AG04449 (cell line): ENCODE measurements around the gene CDC34.
A peak's percentile ranks its signal among the peaks of the same experiment; 100 is the strongest.
"Not testable (repeated sequence)": the region's sequence is repeated elsewhere in the genome, so short reads cannot be mapped to it uniquely, and the experiment has no call there.

Source experiments
- CTCF ChIA-PET: fragments of 350-600 bp; formaldehyde crosslinking; extraction: SDS; loops from one replicate; lab custom pipeline; 2021; ENCODE audit warnings: antibody characterized with exemption; lab: Yijun Ruan, JAX
- POLR2A ChIA-PET: fragments of 400-600, 350-600 bp; formaldehyde crosslinking; extraction: SDS; loops from one replicate; lab custom pipeline; 2020; ENCODE audit warnings: antibody characterized with exemption, inconsistent platforms; lab: Yijun Ruan, JAX
- DNase-seq: peaks from one replicate; pipeline ENCODE4 v3.0.0-alpha.2; 2010; ENCODE audit warnings: low read depth, low spot score
- H3K4me3 ChIP-seq: 2 replicates; pipeline ENCODE4 v1.5.1; 2011; ENCODE audit warnings: low read depth, mild to moderate bottlenecking, control low read depth, low read length
- TF ChIP-seq, protein P1 (sequence below): IDR thresholded peaks from one replicate; pipeline ENCODE4 v1.5.1; 2011; ENCODE audit warnings: mild to moderate bottlenecking, moderate library complexity, low read length, control low read depth, inconsistent platforms; ENCODE audit not compliant: insufficient read depth; ENCODE audit errors: missing control alignments

The CDC34 gene

DNA sequence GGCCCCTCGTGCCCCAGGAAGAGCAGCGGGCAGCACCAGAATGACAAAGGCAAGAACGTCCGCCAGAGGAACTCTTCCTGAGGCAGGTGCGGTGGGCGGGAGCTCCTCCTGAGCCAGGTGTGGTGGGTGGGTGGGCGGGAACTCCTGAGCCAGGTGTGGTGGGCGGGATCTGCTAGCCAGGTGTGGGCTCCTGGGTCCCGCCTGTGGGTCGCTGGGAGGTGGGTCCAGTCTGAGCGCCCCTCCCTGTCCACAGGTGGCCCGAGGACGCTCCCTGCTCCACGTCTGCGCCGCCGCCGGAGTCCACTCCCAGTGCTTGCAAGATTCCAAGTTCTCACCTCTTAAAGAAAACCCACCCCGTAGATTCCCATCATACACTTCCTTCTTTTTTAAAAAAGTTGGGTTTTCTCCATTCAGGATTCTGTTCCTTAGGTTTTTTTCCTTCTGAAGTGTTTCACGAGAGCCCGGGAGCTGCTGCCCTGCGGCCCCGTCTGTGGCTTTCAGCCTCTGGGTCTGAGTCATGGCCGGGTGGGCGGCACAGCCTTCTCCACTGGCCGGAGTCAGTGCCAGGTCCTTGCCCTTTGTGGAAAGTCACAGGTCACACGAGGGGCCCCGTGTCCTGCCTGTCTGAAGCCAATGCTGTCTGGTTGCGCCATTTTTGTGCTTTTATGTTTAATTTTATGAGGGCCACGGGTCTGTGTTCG, 51.1 kb downstream of the CDC34 start:
- no peak overlapping the region for H3K4me3 ChIP-seq
- ChIA-PET CTCF (interaction anchor here (5.0 kb wide), 1 partner anchor 6 kb away, joined by 66 read pairs; no protein-coding TSS in a partner anchor), POLR2A (no interaction called here)
- no peak for DNase-seq
- TF ChIP-seq, protein P1, sequence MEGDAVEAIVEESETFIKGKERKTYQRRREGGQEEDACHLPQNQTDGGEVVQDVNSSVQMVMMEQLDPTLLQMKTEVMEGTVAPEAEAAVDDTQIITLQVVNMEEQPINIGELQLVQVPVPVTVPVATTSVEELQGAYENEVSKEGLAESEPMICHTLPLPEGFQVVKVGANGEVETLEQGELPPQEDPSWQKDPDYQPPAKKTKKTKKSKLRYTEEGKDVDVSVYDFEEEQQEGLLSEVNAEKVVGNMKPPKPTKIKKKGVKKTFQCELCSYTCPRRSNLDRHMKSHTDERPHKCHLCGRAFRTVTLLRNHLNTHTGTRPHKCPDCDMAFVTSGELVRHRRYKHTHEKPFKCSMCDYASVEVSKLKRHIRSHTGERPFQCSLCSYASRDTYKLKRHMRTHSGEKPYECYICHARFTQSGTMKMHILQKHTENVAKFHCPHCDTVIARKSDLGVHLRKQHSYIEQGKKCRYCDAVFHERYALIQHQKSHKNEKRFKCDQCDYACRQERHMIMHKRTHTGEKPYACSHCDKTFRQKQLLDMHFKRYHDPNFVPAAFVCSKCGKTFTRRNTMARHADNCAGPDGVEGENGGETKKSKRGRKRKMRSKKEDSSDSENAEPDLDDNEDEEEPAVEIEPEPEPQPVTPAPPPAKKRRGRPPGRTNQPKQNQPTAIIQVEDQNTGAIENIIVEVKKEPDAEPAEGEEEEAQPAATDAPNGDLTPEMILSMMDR: no peak

DNA sequence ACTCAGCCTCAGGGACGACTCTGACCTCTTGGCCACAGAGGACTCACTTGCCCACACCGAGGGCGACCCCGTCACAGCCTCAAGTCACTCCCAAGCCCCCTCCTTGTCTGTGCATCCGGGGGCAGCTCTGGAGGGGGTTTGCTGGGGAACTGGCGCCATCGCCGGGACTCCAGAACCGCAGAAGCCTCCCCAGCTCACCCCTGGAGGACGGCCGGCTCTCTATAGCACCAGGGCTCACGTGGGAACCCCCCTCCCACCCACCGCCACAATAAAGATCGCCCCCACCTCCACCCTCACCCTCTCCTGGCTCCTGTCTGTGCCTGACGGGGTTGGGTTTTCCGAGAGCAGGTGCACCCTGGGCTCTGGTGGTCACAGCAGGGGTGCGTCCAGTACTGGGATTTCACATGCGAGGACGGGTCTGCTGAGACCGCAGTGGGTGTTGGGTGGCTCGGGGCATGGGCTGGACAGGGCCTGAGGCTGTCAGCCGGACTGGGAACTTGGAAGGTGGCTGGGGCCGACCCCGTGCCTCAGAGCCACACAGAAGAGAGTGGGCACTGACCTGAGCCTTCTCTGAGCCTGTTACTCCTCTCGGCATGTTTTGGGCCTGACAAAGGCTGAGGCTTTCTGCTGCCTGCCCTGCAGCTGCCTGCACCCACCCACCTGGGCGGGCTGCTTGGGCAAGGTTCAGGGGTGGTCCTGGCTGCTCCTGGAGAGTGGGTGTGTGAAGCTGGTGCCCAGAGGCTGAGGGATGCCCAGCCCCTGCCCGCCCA, 51.8 kb downstream of the CDC34 start:
- ChIA-PET POLR2A (interaction anchor here (1.5 kb wide), 1 partner anchor 11 kb away, joined by 4 read pairs; no protein-coding TSS in a partner anchor), CTCF (interaction anchor here (0.9 to 5.0 kb wide), 7 partner anchors 7 to 154 kb away, joined by 3 to 66 read pairs (median 7); no protein-coding TSS in a partner anchor)
- TF ChIP-seq, protein P1: no peak
- no peak overlapping the region for H3K4me3 ChIP-seq
- DNase-seq: no peak

DNA sequence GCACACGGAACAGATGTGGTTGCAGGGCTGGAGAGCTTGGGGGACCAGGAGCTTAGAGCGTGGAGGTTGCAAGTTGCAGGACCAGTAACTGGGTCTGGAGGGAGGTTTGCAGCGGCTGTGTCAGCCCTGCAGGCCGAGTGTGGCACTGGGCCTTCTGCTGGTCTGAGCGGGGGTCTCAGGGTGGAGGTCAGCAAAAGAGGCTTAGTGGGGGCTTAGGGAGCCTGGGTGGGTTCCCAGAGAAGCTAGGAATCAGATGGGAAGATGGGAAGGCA, 52.3 kb downstream of the CDC34 start:
- DNase-seq: no peak
- ChIA-PET CTCF (interaction anchor here (0.6 to 5.0 kb wide), 17 partner anchors 8 to 153 kb away, joined by 3 to 66 read pairs (median 4); partner anchors contain the start of gene POLRMT), POLR2A (interaction anchor here (1.5 kb wide), 1 partner anchor 11 kb away, joined by 4 read pairs; no protein-coding TSS in a partner anchor)
- TF ChIP-seq, protein P1: no peak
- no peak overlapping the region for H3K4me3 ChIP-seq

- DNase-seq: no peak
- no peak overlapping the region for H3K4me3 ChIP-seq
- ChIA-PET CTCF (interaction anchor here (0.6 to 5.0 kb wide), 20 partner anchors 8 to 153 kb away, joined by 3 to 66 read pairs (median 3); partner anchors contain the start of gene POLRMT), POLR2A (interaction anchor here (1.5 kb wide), 1 partner anchor 12 kb away, joined by 4 read pairs; no protein-coding TSS in a partner anchor)
- TF ChIP-seq, protein P1: peak; percentile 98
These were observed 52.9 kb downstream of the CDC34 start for GRCh38 chr19:584240-585001.

DNA sequence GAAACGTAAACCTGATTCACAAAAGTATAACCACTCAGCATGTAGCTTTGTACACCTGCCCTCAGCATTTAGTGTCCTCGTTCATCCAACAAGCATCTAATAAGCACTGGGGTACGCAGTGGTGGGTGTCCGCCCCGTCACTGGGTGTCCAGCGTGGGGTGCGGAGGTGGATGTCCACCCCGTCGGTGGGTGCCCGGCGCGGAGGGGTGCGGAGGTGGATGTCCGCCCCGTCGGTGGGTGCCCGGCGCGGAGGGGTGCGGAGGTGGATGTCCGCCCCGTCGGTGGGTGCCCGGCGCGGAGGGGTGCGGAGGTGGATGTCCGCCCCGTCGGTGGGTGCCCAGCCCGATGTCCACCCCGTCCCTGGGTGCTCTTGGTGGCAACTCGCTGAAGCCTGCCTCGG, 53.6 kb downstream of the CDC34 start:
- H3K4me3 ChIP-seq, DNase-seq, POLR2A ChIA-PET: not testable (repeated sequence)
- CTCF ChIA-PET: interaction anchor here (0.6 to 5.0 kb wide), 17 partner anchors 9 to 152 kb away, joined by 3 to 66 read pairs (median 4); partner anchors contain the start of genes POLRMT and TPGS1

GRCh38 chr19:585551-586110, 54.1 kb downstream of the CDC34 start:
- DNase-seq: no peak
- CTCF ChIA-PET: interaction anchor here (0.9 to 5.0 kb wide), 11 partner anchors 9 to 151 kb away, joined by 3 to 66 read pairs (median 8); partner anchors contain the start of gene TPGS1
- POLR2A ChIA-PET: interaction anchor here (0.6 kb wide), 1 partner anchor 26 kb away, joined by 3 read pairs; no protein-coding TSS in a partner anchor
- TF ChIP-seq, protein P1: no peak
- no peak overlapping the region for H3K4me3 ChIP-seq
